Esophagus (tissue), 2 donors: ENCODE results near the gene LILRB4. TPM values are rescaled to one million over a fixed set of nuclear protein-coding genes. Genes with fewer than 3 reads are reported as not detected.
"Not testable (repeated sequence)": the region's sequence is repeated elsewhere in the genome, so short reads cannot be mapped to it uniquely, and the experiment has no call there.

ENCODE experiments used
- H3K27ac ChIP-seq, 2 donors: one replicate each; pipeline ENCODE4 v1.5.1; 2013; ENCODE audit warnings: low read depth in 2 of 2, mild to moderate bottlenecking in 2 of 2, inconsistent platforms in 1 of 2, low read length in 1 of 2, moderate library complexity in 1 of 2
- H3K27me3 ChIP-seq, 2 donors: one replicate each; pipeline ENCODE4 v1.6.1; 2013; ENCODE audit warnings: low read length in 2 of 2, control low read depth in 1 of 2, mild to moderate bottlenecking in 1 of 2; ENCODE audit not compliant: insufficient read depth in 2 of 2, control insufficient read depth in 1 of 2
- H3K36me3 ChIP-seq, 2 donors: one replicate each; pipeline ENCODE4 v1.6.1; 2013; ENCODE audit warnings: low read length in 1 of 2; ENCODE audit not compliant: control insufficient read depth in 2 of 2, insufficient read depth in 2 of 2
- H3K4me1 ChIP-seq, 2 donors: one replicate each; pipeline ENCODE4 v1.6.1; 2013; ENCODE audit warnings: low read length in 1 of 2; ENCODE audit not compliant: control insufficient read depth in 2 of 2, insufficient read depth in 2 of 2
- H3K4me3 ChIP-seq, 2 donors: one replicate each; pipeline ENCODE4 v1.5.1; 2013; ENCODE audit warnings: low read length in 2 of 2, mild to moderate bottlenecking in 2 of 2, low read depth in 1 of 2, moderate library complexity in 1 of 2
- H3K9me3 ChIP-seq, 2 donors: one replicate each; pipeline ENCODE4 v1.6.1; 2013; ENCODE audit warnings: mild to moderate bottlenecking in 2 of 2, low read depth in 1 of 2, low read length in 1 of 2, moderate library complexity in 1 of 2; ENCODE audit not compliant: control insufficient read depth in 2 of 2, insufficient read depth in 1 of 2
- WGBS, 2 donors: extraction: QIAGEN DNeasy Blood & Tissue Kit; methylation state at CpG; one replicate each; pipeline ENCODE4 v1.1.7; 2013; 5-methylcytosine and 5-hydroxymethylcytosine counted together
- polyA plus RNA-seq, 2 donors: library from polyadenylated mRNA; stranded (reverse); fragments of 200-250 nt; gene quantifications; one replicate each; pipeline ENCODE4 v1.2.3, GENCODE V29; 2013
- donor health status: healthy with polysubstance abuse.
- donor health status: Bipolar disorder and iron deficiency.

Gene LILRB4
- polyA plus RNA-seq, 2 donors: 0.35 to 0.58 TPM

- not testable (repeated sequence) for H3K9me3 ChIP-seq, H3K4me1 ChIP-seq, H3K4me3 ChIP-seq, H3K27me3 ChIP-seq, H3K36me3 ChIP-seq, H3K27ac ChIP-seq
- 26 to 32% methylated on average over 4 of the region's 4 CpGs for WGBS, 2 donors
These were observed 34.9 kb upstream of the LILRB4 start for GRCh38 chr19:54627912-54628311.

GRCh38 chr19:54630262-54630661, 32.5 kb upstream of the LILRB4 start, which contains the start of gene LILRB1:
TSS of gene LILRB1 (plus strand) at chr19:54630484. CDS start at chr19:54631074, 590 bp downstream.
- H3K27me3 ChIP-seq, H3K4me1 ChIP-seq, H3K9me3 ChIP-seq, H3K36me3 ChIP-seq, H3K27ac ChIP-seq, H3K4me3 ChIP-seq: not testable (repeated sequence)
- 65% methylated on average over 9 of the region's 9 CpGs for WGBS, 2 donors

GRCh38 chr19:54630782-54631181, 32.0 kb upstream of the LILRB4 start:
- Histone ChIP-seq H3K27ac (no peak overlapping the region), H3K4me1 (peaks cover 0 to 2% of the 10 kb centered on the region in 2 donors), H3K36me3 (no peaks in the 10 kb centered on the region), H3K27me3 (peaks cover 0 to 3% of the 10 kb centered on the region in 2 donors), H3K4me3 (no peak overlapping the region), H3K9me3 (peaks cover 0 to 4% of the 10 kb centered on the region in 2 donors)
- 49 to 57% methylated on average over 6 of the region's 6 CpGs for WGBS, 2 donors

- not testable (repeated sequence) for H3K4me3 ChIP-seq, H3K27ac ChIP-seq, H3K4me1 ChIP-seq, H3K36me3 ChIP-seq, H3K9me3 ChIP-seq, H3K27me3 ChIP-seq
- WGBS, 2 donors: 71 to 72% methylated on average over 23 of the region's 23 CpGs
These were observed 31.1 kb upstream of the LILRB4 start for GRCh38 chr19:54631489-54632337.

- H3K27me3 ChIP-seq: not testable (repeated sequence)
These were observed 30.3 kb upstream of the LILRB4 start for GRCh38 chr19:54632517-54632916.

GRCh38 chr19:54633401-54633800, 29.4 kb upstream of the LILRB4 start:
- Histone ChIP-seq H3K4me3 (no peak overlapping the region), H3K36me3 (no peaks in the 10 kb centered on the region), H3K4me1 (peaks cover 0 to 2% of the 10 kb centered on the region in 2 donors), H3K27me3 (peaks cover 0 to 3% of the 10 kb centered on the region in 2 donors), H3K27ac (no peak overlapping the region), H3K9me3 (no peaks in the 10 kb centered on the region)
- WGBS, 2 donors: 60 to 66% methylated on average over 7 of the region's 7 CpGs

More at GRCh38 chr19:54632517-54632916, 30.3 kb upstream of the LILRB4 start:
- not testable (repeated sequence) for H3K36me3 ChIP-seq, H3K9me3 ChIP-seq, H3K4me3 ChIP-seq, H3K4me1 ChIP-seq, H3K27ac ChIP-seq
- 76 to 77% methylated on average over 16 of the region's 16 CpGs for WGBS, 2 donors

- H3K27ac ChIP-seq, H3K4me1 ChIP-seq, H3K4me3 ChIP-seq, H3K9me3 ChIP-seq, H3K27me3 ChIP-seq, H3K36me3 ChIP-seq: not testable (repeated sequence)
- WGBS, 2 donors: 16 to 24% methylated on average over 12 of the region's 12 CpGs
These were observed 26.7 kb upstream of the LILRB4 start for GRCh38 chr19:54636081-54636480.

GRCh38 chr19:54638683-54639082, 24.1 kb upstream of the LILRB4 start:
- Histone ChIP-seq H3K4me1 (no peaks in the 10 kb centered on the region), H3K27me3 (no peaks in the 10 kb centered on the region), H3K36me3 (no peaks in the 10 kb centered on the region), H3K4me3 (no peak overlapping the region), H3K27ac (no peak overlapping the region), H3K9me3 (no peaks in the 10 kb centered on the region)
- WGBS, 2 donors: 91 to 92% methylated on average over 18 of the region's 18 CpGs

- 50 to 64% methylated on average over 5 of the region's 5 CpGs for WGBS, 2 donors
- not testable (repeated sequence) for H3K36me3 ChIP-seq, H3K27me3 ChIP-seq, H3K4me1 ChIP-seq, H3K9me3 ChIP-seq, H3K27ac ChIP-seq, H3K4me3 ChIP-seq
These were observed 19.8 kb upstream of the LILRB4 start for GRCh38 chr19:54642953-54643352.

- H3K4me3 ChIP-seq, H3K27me3 ChIP-seq, H3K9me3 ChIP-seq, H3K4me1 ChIP-seq, H3K36me3 ChIP-seq, H3K27ac ChIP-seq: not testable (repeated sequence)
- WGBS, 2 donors: 58 to 74% methylated on average over 4 to 6 of the region's 6 CpGs
These were observed 19.2 kb upstream of the LILRB4 start for GRCh38 chr19:54643583-54643982.
